A549 (cell line): Measurements from ENCODE around the gene LACTB. TPM values are rescaled to one million over a fixed set of nuclear protein-coding genes. Genes with fewer than 3 reads are reported as not detected.

Experiments
- ATAC-seq, 2 experiments: fragments of 200-7000 bp in 1 of 2; fragments of >200 bp in 1 of 2; cut with Nextera tagmentation in 1 of 2; cut with Tn5 transposase in 1 of 2; 3 replicates each; pipeline versions ENCODE4 v1.8.0 to v1.9.1; 2018 to 2020; ENCODE audit warnings: mild to moderate bottlenecking in 1 of 2, moderate library complexity in 1 of 2
- CTCF ChIA-PET: fragments of 300-600 bp; sonication (Branson Sonifier 250); formaldehyde crosslinking; extraction: SDS; loops from one replicate; lab custom pipeline; 2021; ENCODE audit warnings: antibody characterized with exemption, inconsistent platforms; lab: Yijun Ruan, JAX
- POLR2A ChIA-PET: fragments of 350-600 bp; formaldehyde crosslinking; extraction: SDS; loops from one replicate; lab custom pipeline; 2021; ENCODE audit warnings: antibody characterized with exemption, inconsistent platforms; lab: Yijun Ruan, JAX
- DNase-seq, 2 experiments: peaks; one replicate each; pipeline versions ENCODE4 v3.0.0 to v3.0.0-alpha.2; 2011 to 2016; ENCODE audit warnings: low read depth in 1 of 2, low spot score in 1 of 2
- FAIRE-seq: peaks from 2 replicates; lab custom pipeline; 2011; peaks lifted over from hg19 to GRCh38; lab: Jason Lieb, UNC
- H3K27ac ChIP-seq, 2 experiments: fragments of >200 bp; sonication (Bioruptor Twin); formaldehyde crosslinking; 3 replicates each; pipeline ENCODE4 v1.5.1; 2016 to 2017
- H3K4me1 ChIP-seq: fragments of >200 bp; sonication (Bioruptor Twin); formaldehyde crosslinking; 3 replicates; pipeline ENCODE4 v1.6.1; 2016
- H3K4me2 ChIP-seq: fragments of >200 bp; sonication (Bioruptor Twin); formaldehyde crosslinking; 3 replicates; pipeline ENCODE4 v1.6.1; 2016
- H3K4me3 ChIP-seq: fragments of >200 bp; sonication (Bioruptor Twin); formaldehyde crosslinking; 3 replicates; pipeline ENCODE4 v1.5.1; 2016
- H3K9me3 ChIP-seq: fragments of >200 bp; sonication (Bioruptor Twin); formaldehyde crosslinking; 3 replicates; pipeline ENCODE4 v1.6.1; 2016
- CHD4 ChIP-seq: fragments of 200-600 bp; sonication (generic); IDR thresholded peaks from 2 replicates; pipeline ENCODE4 v1.6.1; 2016; ENCODE audit warnings: antibody characterized with exemption, mild to moderate bottlenecking, borderline replicate concordance
- EHMT2 ChIP-seq: fragments of 200-600 bp; sonication (generic); IDR thresholded peaks from 2 replicates; pipeline ENCODE4 v1.6.1; 2016; ENCODE audit warnings: antibody characterized with exemption, low read depth, mild to moderate bottlenecking, moderate library complexity
- FOSB ChIP-seq: fragments of 250-450 bp; sonication (Bioruptor Pico); IDR thresholded peaks from 2 replicates; pipeline ENCODE4 v1.5.0; 2020; ENCODE audit warnings: mild to moderate bottlenecking, moderate library complexity
- FOSL2 ChIP-seq, 2 experiments: fragments of 450-650 bp in 1 of 2; fragments of >200 bp in 1 of 2; sonication (Bioruptor Twin) in 1 of 2; formaldehyde crosslinking; IDR thresholded peaks; 2 replicates each; pipeline versions ENCODE4 v1.5.0 to v1.6.1; 2016 to 2020; ENCODE audit warnings: mild to moderate bottlenecking in 1 of 2, moderate library complexity in 1 of 2
- GATA3 ChIP-seq: IDR thresholded peaks from 2 replicates; pipeline ENCODE4 v1.6.1; 2012; ENCODE audit warnings: borderline replicate concordance
- JUNB ChIP-seq: fragments of >200 bp; sonication (Bioruptor Twin); formaldehyde crosslinking; IDR thresholded peaks from 2 replicates; pipeline ENCODE4 v1.6.1; 2016
- MAFK ChIP-seq: fragments of 450-650 bp; IDR thresholded peaks from 2 replicates; pipeline ENCODE4 v1.6.1; 2014; ENCODE audit not compliant: partially characterized antibody
- PHF8 ChIP-seq: fragments of 200-600 bp; sonication (generic); IDR thresholded peaks from 2 replicates; pipeline ENCODE4 v1.6.1; 2016; ENCODE audit warnings: low read depth, mild to moderate bottlenecking, antibody characterized with exemption, moderate library complexity, borderline replicate concordance
- POLR2A ChIP-seq: IDR thresholded peaks from 2 replicates; pipeline ENCODE4 v1.6.1; 2012; ENCODE audit warnings: mild to moderate bottlenecking, low read length
- RAD21 ChIP-seq, 2 experiments: fragments of >200 bp in 1 of 2; sonication (Bioruptor Twin) in 1 of 2; formaldehyde crosslinking in 1 of 2; IDR thresholded peaks in 1 of 2; conservative IDR thresholded peaks in 1 of 2; 2 replicates in 1 of 2; 3 replicates in 1 of 2; pipeline ENCODE4 v1.6.1; 2012 to 2018; ENCODE audit warnings: inconsistent platforms in 1 of 2
- RCOR1 ChIP-seq: fragments of 150-350 bp; IDR thresholded peaks from 2 replicates; pipeline ENCODE4 v1.6.1; 2014; ENCODE audit warnings: antibody characterized with exemption, low read length, low read depth
- RNF2 ChIP-seq: fragments of 200-600 bp; sonication (generic); IDR thresholded peaks from 2 replicates; pipeline ENCODE4 v1.6.1; 2016; ENCODE audit warnings: low read depth, mild to moderate bottlenecking, antibody characterized with exemption, moderate library complexity, borderline replicate concordance
- TFCP2L1 ChIP-seq: fragments of 250-450 bp; sonication (Bioruptor Pico); IDR thresholded peaks from 2 replicates; pipeline ENCODE4 v1.5.0; 2021; ENCODE audit warnings: mild to moderate bottlenecking
- ZFP36 ChIP-seq: fragments of 450-650 bp; IDR thresholded peaks from 2 replicates; pipeline ENCODE4 v1.6.1; 2014; ENCODE audit warnings: borderline replicate concordance; ENCODE audit not compliant: partially characterized antibody
- ZNF302 ChIP-seq: fragments of 250-450 bp; sonication (Bioruptor Pico); IDR thresholded peaks from 2 replicates; pipeline ENCODE4 v1.9.0; 2021; ENCODE audit warnings: inconsistent platforms, mild to moderate bottlenecking, moderate library complexity
- ZSCAN20 ChIP-seq: fragments of 250-450 bp; sonication (Bioruptor Pico); IDR thresholded peaks from 2 replicates; pipeline ENCODE4 v1.8.0; 2022; ENCODE audit warnings: mild to moderate bottlenecking, moderate library complexity
- WGBS: methylation state at CpG from one replicate; pipeline ENCODE4 v1.1.6; 2017; ENCODE audit errors: missing lambda C conversion rate; 5-methylcytosine and 5-hydroxymethylcytosine counted together
- polyA plus RNA-seq, 4 experiments: library from polyadenylated mRNA; depleted of rRNA in 3 of 4; stranded (reverse); fragments of >200 nt; fragmentation: RNase III in 1 of 4; extraction: RNeasy Plus Mini Kit Qiagen cat#74134 plus additional on column Dnase treatment in 1 of 4; gene quantifications; 2 replicates in 3 of 4; 3 replicates in 1 of 4; pipeline ENCODE4 v1.2.3, GENCODE V29; 2011 to 2017
- TF ChIP-seq, protein P1 (sequence below): IDR thresholded peaks from 2 replicates; pipeline ENCODE4 v1.6.1; 2012
- TF ChIP-seq, protein P2 (sequence below): fragments of 250-450 bp; sonication (Bioruptor Pico); IDR thresholded peaks from 2 replicates; pipeline ENCODE4 v1.5.0; 2020; ENCODE audit warnings: low read depth, mild to moderate bottlenecking, moderate library complexity
- TF ChIP-seq, protein P3 (sequence below): fragments of >200 bp; sonication (Bioruptor Twin); formaldehyde crosslinking; IDR thresholded peaks from 3 replicates; pipeline ENCODE4 v1.5.1; 2016
- TF ChIP-seq, protein P4 (sequence below): fragments of >200 bp; sonication (Bioruptor Twin); formaldehyde crosslinking; IDR thresholded peaks from 3 replicates; pipeline ENCODE4 v1.6.1; 2016
- TF ChIP-seq, protein P5 (sequence below): IDR thresholded peaks from 2 replicates; pipeline ENCODE4 v1.6.1; 2012; ENCODE audit warnings: low read depth, borderline replicate concordance
- TF ChIP-seq, protein P6 (sequence below): fragments of 250-450 bp; sonication (Bioruptor Pico); IDR thresholded peaks from 2 replicates; pipeline ENCODE4 v1.5.0; 2021; ENCODE audit warnings: mild to moderate bottlenecking, moderate library complexity, borderline replicate concordance
- TF ChIP-seq, protein P7 (sequence below): fragments of 450-650 bp; IDR thresholded peaks from 2 replicates; pipeline ENCODE4 v1.6.1; 2014; ENCODE audit warnings: antibody characterized with exemption

The LACTB gene
- polyA plus RNA-seq, 2 of the 4 experiments (the other 2 are of a cell fraction) = 56.5 to 59.6 TPM

- Histone ChIP-seq H3K4me3 (no peak overlapping the region), H3K27ac (peak overlapping the region in 1 of 2 experiments; percentile 10; a peak in 2 of 6 replicates), H3K4me1 (peaks cover 18% of the 10 kb centered on the region; the same call in 2 of the 3 replicates), H3K9me3 (peaks cover 17% of the 10 kb centered on the region), H3K4me2 (no peak overlapping the region)
- ATAC-seq = no peak
- WGBS = 51% methylated on average over 3 of the region's 3 CpGs
- CTCF ChIA-PET = interaction anchor here (1.2 to 2.3 kb wide), 3 partner anchors 11 to 29 kb away, joined by 3 to 10 read pairs (median 6); no protein-coding TSS in a partner anchor
- no peak for DNase-seq
- POLR2A ChIA-PET = no interaction called here
- no peak for FAIRE-seq
- no peak for TF ChIP-seq FOSB
- TF ChIP-seq, protein P1, sequence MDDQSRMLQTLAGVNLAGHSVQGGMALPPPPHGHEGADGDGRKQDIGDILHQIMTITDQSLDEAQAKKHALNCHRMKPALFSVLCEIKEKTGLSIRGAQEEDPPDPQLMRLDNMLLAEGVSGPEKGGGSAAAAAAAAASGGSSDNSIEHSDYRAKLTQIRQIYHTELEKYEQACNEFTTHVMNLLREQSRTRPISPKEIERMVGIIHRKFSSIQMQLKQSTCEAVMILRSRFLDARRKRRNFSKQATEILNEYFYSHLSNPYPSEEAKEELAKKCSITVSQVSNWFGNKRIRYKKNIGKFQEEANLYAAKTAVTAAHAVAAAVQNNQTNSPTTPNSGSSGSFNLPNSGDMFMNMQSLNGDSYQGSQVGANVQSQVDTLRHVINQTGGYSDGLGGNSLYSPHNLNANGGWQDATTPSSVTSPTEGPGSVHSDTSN = no peak
- no peak for TF ChIP-seq RNF2
- TF ChIP-seq MAFK = no peak
- TF ChIP-seq, protein P2, sequence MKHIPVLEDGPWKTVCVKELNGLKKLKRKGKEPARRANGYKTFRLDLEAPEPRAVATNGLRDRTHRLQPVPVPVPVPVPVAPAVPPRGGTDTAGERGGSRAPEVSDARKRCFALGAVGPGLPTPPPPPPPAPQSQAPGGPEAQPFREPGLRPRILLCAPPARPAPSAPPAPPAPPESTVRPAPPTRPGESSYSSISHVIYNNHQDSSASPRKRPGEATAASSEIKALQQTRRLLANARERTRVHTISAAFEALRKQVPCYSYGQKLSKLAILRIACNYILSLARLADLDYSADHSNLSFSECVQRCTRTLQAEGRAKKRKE (CRISPR knock-in tag) = no peak
- TF ChIP-seq POLR2A = no peak
- TF ChIP-seq, protein P3, sequence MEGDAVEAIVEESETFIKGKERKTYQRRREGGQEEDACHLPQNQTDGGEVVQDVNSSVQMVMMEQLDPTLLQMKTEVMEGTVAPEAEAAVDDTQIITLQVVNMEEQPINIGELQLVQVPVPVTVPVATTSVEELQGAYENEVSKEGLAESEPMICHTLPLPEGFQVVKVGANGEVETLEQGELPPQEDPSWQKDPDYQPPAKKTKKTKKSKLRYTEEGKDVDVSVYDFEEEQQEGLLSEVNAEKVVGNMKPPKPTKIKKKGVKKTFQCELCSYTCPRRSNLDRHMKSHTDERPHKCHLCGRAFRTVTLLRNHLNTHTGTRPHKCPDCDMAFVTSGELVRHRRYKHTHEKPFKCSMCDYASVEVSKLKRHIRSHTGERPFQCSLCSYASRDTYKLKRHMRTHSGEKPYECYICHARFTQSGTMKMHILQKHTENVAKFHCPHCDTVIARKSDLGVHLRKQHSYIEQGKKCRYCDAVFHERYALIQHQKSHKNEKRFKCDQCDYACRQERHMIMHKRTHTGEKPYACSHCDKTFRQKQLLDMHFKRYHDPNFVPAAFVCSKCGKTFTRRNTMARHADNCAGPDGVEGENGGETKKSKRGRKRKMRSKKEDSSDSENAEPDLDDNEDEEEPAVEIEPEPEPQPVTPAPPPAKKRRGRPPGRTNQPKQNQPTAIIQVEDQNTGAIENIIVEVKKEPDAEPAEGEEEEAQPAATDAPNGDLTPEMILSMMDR = no peak
- TF ChIP-seq EHMT2 = no peak
- no peak for TF ChIP-seq ZNF302
- TF ChIP-seq, protein P4, sequence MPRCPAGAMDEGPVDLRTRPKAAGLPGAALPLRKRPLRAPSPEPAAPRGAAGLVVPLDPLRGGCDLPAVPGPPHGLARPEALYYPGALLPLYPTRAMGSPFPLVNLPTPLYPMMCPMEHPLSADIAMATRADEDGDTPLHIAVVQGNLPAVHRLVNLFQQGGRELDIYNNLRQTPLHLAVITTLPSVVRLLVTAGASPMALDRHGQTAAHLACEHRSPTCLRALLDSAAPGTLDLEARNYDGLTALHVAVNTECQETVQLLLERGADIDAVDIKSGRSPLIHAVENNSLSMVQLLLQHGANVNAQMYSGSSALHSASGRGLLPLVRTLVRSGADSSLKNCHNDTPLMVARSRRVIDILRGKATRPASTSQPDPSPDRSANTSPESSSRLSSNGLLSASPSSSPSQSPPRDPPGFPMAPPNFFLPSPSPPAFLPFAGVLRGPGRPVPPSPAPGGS = no peak
- TF ChIP-seq ZSCAN20 (CRISPR knock-in tag) = no peak
- TF ChIP-seq ZFP36 = no peak
- TF ChIP-seq JUNB = no peak
- no peak for TF ChIP-seq RCOR1
- no peak for TF ChIP-seq GATA3
These were observed 2.8 kb upstream of the LACTB start for GRCh38 chr15:63118854-63119253.

DNA sequence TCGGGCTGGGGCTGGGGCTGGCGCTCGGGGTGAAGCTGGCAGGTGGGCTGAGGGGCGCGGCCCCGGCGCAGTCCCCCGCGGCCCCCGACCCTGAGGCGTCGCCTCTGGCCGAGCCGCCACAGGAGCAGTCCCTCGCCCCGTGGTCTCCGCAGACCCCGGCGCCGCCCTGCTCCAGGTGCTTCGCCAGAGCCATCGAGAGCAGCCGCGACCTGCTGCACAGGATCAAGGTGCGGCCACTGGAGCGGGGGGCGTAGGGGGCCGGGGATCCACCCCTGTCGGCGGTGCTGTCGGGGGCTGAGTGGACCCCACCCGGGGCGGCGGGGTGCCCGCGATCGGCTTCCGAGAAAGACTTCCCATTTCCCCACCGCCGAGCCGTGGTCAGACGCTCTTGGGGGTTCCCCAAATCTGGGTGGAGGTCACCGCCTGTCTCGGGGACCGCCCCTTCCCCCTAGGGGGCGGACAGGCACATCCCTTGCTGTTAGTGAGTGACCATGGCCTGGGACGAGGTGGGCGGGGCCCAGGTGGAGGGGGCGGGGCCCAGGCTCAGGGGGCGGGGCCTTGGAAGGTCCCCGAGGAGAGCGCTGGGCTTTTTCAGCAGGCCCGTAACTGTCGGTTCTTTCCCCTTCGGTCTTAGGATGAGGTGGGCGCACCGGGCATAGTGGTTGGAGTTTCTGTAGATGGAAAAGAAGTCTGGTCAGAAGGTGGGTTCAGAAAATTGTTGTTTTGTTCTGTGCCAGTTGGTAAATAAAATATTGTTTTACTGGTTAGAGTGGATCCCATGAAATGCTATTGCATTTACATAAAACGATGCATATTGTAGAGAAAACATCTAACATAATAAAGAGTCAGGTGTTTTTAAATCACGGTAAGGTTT lies 578 bp downstream of the LACTB start:
- peak; percentile 93 to 96 for ATAC-seq
- peak; percentile 90 to 94 for DNase-seq
- H3K9me3 ChIP-seq = peaks cover 17% of the 10 kb centered on the region
- WGBS = 3% methylated on average over 29 of the region's 59 CpGs
- peak overlapping the region; percentile 90 to 91 for H3K27ac ChIP-seq
- peak overlapping the region; percentile 89 for H3K4me3 ChIP-seq
- H3K4me1 ChIP-seq = peaks cover 14% of the 10 kb centered on the region; the same call in 2 of the 3 replicates
- ChIA-PET POLR2A (interaction anchor here (0.6 to 1.0 kb wide), 2 partner anchors 14 to 132 kb away, joined by 3 read pairs; no protein-coding TSS in a partner anchor), CTCF (interaction anchor here (0.7 to 1.7 kb wide), 5 partner anchors 11 to 74 kb away, joined by 3 to 8 read pairs (median 4); no protein-coding TSS in a partner anchor)
- peak overlapping the region; percentile 85 for H3K4me2 ChIP-seq
- FAIRE-seq = no peak
- no peak for TF ChIP-seq POLR2A
- TF ChIP-seq PHF8 = peak; percentile 44; the same call in 1 of the 2 replicates
- TF ChIP-seq, protein P5, sequence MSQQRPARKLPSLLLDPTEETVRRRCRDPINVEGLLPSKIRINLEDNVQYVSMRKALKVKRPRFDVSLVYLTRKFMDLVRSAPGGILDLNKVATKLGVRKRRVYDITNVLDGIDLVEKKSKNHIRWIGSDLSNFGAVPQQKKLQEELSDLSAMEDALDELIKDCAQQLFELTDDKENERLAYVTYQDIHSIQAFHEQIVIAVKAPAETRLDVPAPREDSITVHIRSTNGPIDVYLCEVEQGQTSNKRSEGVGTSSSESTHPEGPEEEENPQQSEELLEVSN = no peak
- TF ChIP-seq, protein P6, sequence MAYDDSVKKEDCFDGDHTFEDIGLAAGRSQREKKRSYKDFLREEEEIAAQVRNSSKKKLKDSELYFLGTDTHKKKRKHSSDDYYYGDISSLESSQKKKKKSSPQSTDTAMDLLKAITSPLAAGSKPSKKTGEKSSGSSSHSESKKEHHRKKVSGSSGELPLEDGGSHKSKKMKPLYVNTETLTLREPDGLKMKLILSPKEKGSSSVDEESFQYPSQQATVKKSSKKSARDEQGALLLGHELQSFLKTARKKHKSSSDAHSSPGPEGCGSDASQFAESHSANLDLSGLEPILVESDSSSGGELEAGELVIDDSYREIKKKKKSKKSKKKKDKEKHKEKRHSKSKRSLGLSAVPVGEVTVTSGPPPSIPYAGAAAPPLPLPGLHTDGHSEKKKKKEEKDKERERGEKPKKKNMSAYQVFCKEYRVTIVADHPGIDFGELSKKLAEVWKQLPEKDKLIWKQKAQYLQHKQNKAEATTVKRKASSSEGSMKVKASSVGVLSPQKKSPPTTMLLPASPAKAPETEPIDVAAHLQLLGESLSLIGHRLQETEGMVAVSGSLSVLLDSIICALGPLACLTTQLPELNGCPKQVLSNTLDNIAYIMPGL (CRISPR knock-in tag) = no peak
- TF ChIP-seq CHD4 = no peak
- TF ChIP-seq, protein P1 = no peak
- 0 out of 2 replicates have a peak, but pooled peaks have one; percentile 50 for TF ChIP-seq TFCP2L1 (CRISPR knock-in tag)
- TF ChIP-seq RAD21 (conservative IDR thresholded peaks at IDR 0.05 in 1 of 2, IDR thresholded peaks at IDR 0.05 in 1 of 2) = peak in 1 of 2 experiments; percentile 39; a peak in 2 of 5 replicates
- TF ChIP-seq FOSL2 (IDR thresholded peaks at IDR 0.05) = no peak
- no peak for TF ChIP-seq FOSL2 (CRISPR knock-in tag; IDR thresholded peaks at IDR 0.05)
- TF ChIP-seq, protein P7, sequence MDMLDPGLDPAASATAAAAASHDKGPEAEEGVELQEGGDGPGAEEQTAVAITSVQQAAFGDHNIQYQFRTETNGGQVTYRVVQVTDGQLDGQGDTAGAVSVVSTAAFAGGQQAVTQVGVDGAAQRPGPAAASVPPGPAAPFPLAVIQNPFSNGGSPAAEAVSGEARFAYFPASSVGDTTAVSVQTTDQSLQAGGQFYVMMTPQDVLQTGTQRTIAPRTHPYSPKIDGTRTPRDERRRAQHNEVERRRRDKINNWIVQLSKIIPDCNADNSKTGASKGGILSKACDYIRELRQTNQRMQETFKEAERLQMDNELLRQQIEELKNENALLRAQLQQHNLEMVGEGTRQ = no peak
- TF ChIP-seq GATA3 = no peak
